Ishikawa (cell line): ENCODE data around the gene CLN3.

Experiments
- CEBPB ChIP-seq: IDR thresholded peaks from 2 replicates; pipeline ENCODE4 v1.6.1; 2012
- EGR1 ChIP-seq: IDR thresholded peaks from 2 replicates; pipeline ENCODE4 v1.6.1; 2012
- EP300 ChIP-seq: IDR thresholded peaks from 2 replicates; pipeline ENCODE4 v1.6.1; 2012; ENCODE audit warnings: borderline replicate concordance
- FOXM1 ChIP-seq: IDR thresholded peaks from 2 replicates; pipeline ENCODE4 v1.6.1; 2012; ENCODE audit warnings: low read depth, borderline replicate concordance
- MAX ChIP-seq: IDR thresholded peaks from 2 replicates; pipeline ENCODE4 v1.6.1; 2012
- RAD21 ChIP-seq: IDR thresholded peaks from 2 replicates; pipeline ENCODE4 v1.6.1; 2012; ENCODE audit warnings: low read depth
- REST ChIP-seq: IDR thresholded peaks from 2 replicates; pipeline ENCODE4 v1.6.1; 2012; ENCODE audit warnings: low read depth, mild to moderate bottlenecking
- TAF1 ChIP-seq: IDR thresholded peaks from 2 replicates; pipeline ENCODE4 v1.6.1; 2012; ENCODE audit warnings: low read depth, mild to moderate bottlenecking
- TCF12 ChIP-seq: IDR thresholded peaks from 2 replicates; pipeline ENCODE4 v1.6.1; 2012; ENCODE audit warnings: low read depth
- TEAD4 ChIP-seq: IDR thresholded peaks from 2 replicates; pipeline ENCODE4 v1.6.1; 2012
- YY1 ChIP-seq: IDR thresholded peaks from 2 replicates; pipeline ENCODE4 v1.6.1; 2012; ENCODE audit warnings: low read depth
- ZBTB7A ChIP-seq: IDR thresholded peaks from 2 replicates; pipeline ENCODE4 v1.6.1; 2012; ENCODE audit warnings: low read depth
- TF ChIP-seq, protein P1 (sequence below): IDR thresholded peaks from 2 replicates; pipeline ENCODE4 v1.6.1; 2012

The CLN3 gene

DNA sequence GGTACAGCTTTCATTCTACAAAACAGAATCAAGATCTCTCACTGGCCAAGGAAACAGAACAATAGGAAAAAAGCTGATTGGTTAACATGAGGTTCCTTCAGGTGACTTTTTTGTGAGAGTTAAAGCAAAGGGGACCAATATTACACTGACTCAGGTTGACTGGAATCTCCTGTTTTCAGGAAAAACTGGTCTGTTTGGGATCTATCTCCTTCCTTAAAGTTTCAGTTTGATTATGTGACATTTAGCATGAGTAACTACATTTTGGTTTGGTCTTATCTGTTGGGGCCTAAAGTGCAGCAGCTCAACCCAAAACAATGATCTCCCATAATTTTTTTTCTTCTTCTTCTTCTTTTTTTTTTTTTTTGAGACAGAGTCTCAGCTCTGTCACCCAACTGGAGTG, 37.2 kb upstream of the CLN3 start:
- TF ChIP-seq CEBPB (no peak), EP300 (no peak), YY1 (no peak), RAD21 (no peak), TEAD4 (no peak), TAF1 (no peak), ZBTB7A (no peak)

GRCh38 chr16:28528463-28528867, 36.6 kb upstream of the CLN3 start:
- TF ChIP-seq TCF12 (no peak), REST (no peak)

DNA sequence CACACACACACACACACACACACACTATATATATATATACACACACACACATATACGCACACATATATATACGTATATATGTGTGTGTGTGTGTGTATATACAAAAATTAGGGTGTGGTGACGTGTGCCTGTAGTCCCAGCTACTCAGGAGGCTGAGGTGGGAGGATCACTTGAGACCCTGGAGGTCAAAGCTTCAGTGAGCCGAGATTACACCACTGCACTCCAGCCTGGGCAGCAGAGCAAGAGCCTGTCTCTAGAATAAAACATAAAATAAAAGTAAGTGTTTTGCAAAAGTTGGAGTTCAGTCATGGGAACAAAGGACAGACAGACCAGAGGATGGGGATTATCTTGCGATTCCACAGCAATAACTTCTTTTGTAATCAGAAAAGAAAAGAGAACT, 36.1 kb upstream of the CLN3 start:
- TF ChIP-seq RAD21 (no peak), EGR1 (no peak), YY1 (no peak), ZBTB7A (no peak), CEBPB (no peak)
- TF ChIP-seq, protein P1, sequence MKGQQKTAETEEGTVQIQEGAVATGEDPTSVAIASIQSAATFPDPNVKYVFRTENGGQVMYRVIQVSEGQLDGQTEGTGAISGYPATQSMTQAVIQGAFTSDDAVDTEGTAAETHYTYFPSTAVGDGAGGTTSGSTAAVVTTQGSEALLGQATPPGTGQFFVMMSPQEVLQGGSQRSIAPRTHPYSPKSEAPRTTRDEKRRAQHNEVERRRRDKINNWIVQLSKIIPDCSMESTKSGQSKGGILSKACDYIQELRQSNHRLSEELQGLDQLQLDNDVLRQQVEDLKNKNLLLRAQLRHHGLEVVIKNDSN = no peak

DNA sequence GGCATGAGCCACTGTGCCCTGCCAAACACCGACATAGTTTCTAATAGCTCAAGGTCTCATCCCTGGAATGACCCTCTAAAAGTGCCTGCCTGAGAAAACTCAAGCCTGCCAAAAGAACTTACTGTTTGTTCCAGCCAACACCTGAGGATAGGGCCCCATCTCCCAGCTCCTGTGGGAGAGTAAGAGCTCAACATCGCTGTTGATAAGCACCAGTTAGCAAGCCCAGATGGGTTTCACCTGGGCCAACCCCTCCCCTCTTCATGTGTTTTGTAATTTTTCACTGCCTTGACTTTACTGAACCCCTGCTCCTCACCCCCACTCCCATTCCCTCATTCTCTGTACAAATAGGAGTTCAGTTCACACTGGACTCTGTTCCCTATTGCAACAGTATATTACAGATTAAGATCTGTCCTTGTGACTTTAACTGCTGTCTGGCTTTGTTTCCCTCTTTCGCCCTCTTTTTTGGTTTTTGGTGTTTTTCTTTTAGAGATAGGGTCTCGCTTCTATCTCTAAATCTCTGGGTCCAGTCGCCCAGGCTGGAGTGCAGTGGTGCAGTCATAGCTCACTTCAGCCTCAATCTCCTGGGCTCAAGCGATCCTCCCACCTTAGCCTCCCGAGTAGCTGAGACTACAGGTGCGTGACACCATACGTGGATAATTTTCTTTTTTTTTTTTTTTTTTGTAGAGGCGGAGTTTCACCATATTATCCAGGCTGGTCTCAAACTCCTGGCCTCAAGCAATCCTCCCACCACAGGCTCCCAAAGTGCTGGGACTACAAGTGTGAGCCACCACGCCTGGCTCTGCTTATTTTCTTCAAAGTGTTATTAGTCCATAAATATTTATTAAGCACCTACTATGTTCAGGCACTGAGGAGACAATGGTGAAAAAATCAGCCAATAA, 34.6 kb upstream of the CLN3 start:
- TF ChIP-seq EGR1 = no peak
- TF ChIP-seq CEBPB = no peak
- no peak for TF ChIP-seq RAD21

DNA sequence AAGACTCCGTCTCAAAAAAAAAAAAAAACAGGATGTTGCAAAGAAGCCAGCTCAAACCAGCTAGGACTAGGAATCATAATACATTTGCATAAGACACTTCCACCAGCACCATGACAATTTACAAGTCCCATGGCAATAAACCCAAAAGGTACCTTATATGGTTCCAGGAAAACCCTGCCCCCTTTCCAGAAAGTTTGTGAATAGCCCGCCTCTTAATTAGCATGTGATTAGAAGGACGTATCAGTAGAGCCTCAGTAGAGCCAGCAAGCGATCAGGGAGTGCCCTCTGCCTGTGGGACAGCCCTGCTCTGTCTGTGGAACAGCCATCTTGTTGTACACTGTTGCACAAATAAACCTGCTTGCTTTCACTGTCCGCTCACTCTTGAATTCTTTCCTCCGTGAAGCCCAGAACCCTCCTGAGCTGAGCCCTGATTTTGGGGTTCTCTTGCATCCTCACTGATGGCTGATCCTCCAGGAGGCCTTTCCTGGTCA, 32.9 kb upstream of the CLN3 start:
- TF ChIP-seq RAD21 (peak; percentile 16; the same call in 1 of the 2 replicates), TAF1 (no peak)

DNA sequence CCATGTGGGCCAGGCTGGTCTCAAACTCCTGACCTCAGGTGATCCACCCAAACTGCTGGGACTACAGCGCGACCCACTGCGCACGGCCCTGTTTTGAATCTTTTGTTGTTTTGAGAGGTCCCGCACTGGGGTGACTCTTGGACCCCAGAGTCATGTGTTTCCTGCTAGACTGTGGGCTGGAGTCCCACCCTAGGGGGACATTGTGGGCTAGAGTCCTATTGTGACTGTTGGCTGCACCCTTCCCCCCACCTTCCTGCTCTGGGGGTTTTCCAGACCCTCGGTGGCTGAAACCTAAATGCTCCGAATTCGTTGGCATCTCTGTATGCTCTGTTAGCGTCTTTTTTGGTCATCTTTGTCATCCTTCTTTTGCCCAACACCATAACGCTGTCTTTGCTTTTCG, 30.9 kb upstream of the CLN3 start:
- TF ChIP-seq TCF12 = no peak
- no peak for TF ChIP-seq TAF1
- no peak for TF ChIP-seq REST
- TF ChIP-seq FOXM1 = no peak
- no peak for TF ChIP-seq EP300
- TF ChIP-seq CEBPB = no peak
- no peak for TF ChIP-seq YY1
- TF ChIP-seq, protein P1 = no peak
- no peak for TF ChIP-seq ZBTB7A

DNA sequence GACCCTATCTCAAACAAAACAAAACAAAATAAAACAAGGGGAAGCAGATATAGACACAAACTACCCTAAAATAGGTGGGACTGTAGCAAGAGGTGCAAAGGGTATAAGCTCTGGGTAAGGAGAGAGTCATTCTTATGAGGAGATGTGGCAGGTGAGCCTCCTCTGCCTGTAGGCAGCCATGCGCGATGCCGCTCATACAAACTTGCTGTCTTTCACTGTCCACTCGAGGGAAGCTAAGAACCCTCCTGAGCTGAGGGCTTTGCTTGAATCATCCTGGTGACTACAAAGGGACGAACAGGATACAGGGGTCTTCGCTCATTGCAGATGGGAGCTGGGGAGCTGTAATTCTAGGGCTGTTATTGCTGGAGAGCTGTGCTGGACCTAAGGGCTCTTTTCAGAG, 29.6 kb upstream of the CLN3 start:
- TF ChIP-seq FOXM1 (no peak), CEBPB (no peak), YY1 (no peak), EP300 (no peak), MAX (no peak)
